Memory B cell (primary cell): ENCODE data around the gene LAMTOR3.

Source experiments
- ATAC-seq: fragments of 150-1000 bp; cut with Tn5 transposase; 2 replicates; pipeline ENCODE4 v1.10.0; 2021; ENCODE audit warnings: low read depth, mild to moderate bottlenecking, moderate library complexity
- DNase-seq, 2 donors: peaks; one replicate each; pipeline ENCODE4 v3.0.0; 2022; ENCODE audit warnings: low spot score in 2 of 2
- H3K27ac Mint-ChIP-seq: one replicate; pipeline ENCODE4 v1.8.0; 2022; ENCODE audit warnings: mild to moderate bottlenecking, moderate library complexity, mixed read lengths
- H3K27me3 Mint-ChIP-seq: one replicate; pipeline ENCODE4 v1.8.0; 2022; ENCODE audit warnings: mixed read lengths
- H3K36me3 Mint-ChIP-seq: one replicate; pipeline ENCODE4 v1.8.0; 2022; ENCODE audit warnings: mild to moderate bottlenecking, mixed read lengths
- H3K4me1 Mint-ChIP-seq: one replicate; pipeline ENCODE4 v1.8.0; 2022; ENCODE audit warnings: mixed read lengths
- H3K4me3 Mint-ChIP-seq: one replicate; pipeline ENCODE4 v1.8.0; 2022; ENCODE audit warnings: mild to moderate bottlenecking, moderate library complexity, mixed read lengths
- H3K9me3 Mint-ChIP-seq: one replicate; pipeline ENCODE4 v1.8.0; 2022; ENCODE audit warnings: mixed read lengths

The LAMTOR3 gene

GRCh38 chr4:99853190-99853589 is 41.0 kb downstream of the LAMTOR3 start:
- Mint-ChIP-seq H3K36me3 (peaks cover 18% of the 10 kb centered on the region), H3K27ac (peak overlapping the region; percentile 56), H3K4me3 (no peak overlapping the region), H3K27me3 (no peaks in the 10 kb centered on the region), H3K4me1 (peaks cover 40% of the 10 kb centered on the region), H3K9me3 (no peaks in the 10 kb centered on the region)
- DNase-seq (no peak), ATAC-seq (no peak)

- Mint-ChIP-seq H3K9me3 (no peaks in the 10 kb centered on the region), H3K4me3 (no peak overlapping the region), H3K27ac (peak overlapping the region; percentile 56), H3K4me1 (peaks cover 42% of the 10 kb centered on the region), H3K36me3 (peaks cover 18% of the 10 kb centered on the region), H3K27me3 (no peaks in the 10 kb centered on the region)
- no peak for DNase-seq
- no peak for ATAC-seq
Measured at GRCh38 chr4:99852199-99852749, 42.0 kb downstream of the LAMTOR3 start.

DNA sequence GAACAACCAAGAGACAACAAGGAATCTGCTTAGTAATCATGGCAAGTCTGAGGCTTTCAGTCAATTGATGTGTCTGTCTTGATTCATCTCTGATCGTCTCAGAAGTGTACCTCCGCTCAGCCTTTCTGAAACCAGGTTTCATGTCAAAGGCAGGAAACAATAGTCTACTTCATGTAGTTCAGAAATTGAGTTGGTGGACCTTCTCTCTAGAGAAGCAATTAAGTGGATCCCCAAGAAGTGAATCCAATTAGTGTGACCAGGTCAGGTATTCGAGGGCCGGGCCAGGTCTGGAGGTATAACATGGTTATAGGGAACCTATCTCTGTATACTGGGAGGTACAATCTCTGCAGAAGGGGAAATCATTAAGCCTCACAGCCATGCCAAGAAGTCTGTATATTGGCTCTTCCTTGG is 45.6 kb downstream of the LAMTOR3 start:
- H3K36me3 Mint-ChIP-seq: peaks cover 4% of the 10 kb centered on the region
- DNase-seq: no peak

DNA sequence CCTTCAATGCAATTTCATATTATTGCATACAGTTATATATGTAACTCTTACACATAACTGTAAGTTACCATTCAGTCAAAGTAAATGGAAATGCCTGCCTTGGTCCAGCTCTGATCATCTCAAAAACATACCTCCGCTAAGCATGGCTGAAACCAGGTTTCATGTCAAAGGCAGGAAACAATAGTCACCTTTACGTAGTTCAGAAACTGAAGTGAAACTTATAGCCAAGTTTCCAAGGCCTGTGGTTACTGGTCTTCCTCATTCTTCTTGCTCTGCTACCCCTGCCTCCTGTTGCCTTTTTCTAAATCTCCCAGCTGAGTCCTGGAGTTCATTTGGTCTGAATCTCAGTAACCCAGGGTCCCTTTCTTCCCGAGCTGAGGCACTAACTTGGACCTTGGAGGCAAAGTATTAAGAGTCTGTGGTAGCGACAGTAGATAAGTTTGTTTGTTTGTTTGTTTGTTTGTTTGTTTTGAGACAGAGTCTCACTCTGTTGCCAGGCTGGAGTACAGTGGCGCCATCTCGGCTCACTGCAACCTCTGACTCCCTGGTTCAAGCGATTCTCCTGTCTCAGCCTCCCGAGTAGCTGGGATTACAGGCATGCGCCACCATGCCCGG is 46.8 kb downstream of the LAMTOR3 start:
- no peaks in the 10 kb centered on the region for H3K9me3 Mint-ChIP-seq
- peak overlapping the region; percentile 16 for H3K4me3 Mint-ChIP-seq
- peak; percentile 18 to 55 for DNase-seq
- peak overlapping the region; percentile 85 for H3K27ac Mint-ChIP-seq
- peaks cover 8% of the 10 kb centered on the region for H3K36me3 Mint-ChIP-seq
- H3K27me3 Mint-ChIP-seq: no peaks in the 10 kb centered on the region
- peak; percentile 86 for ATAC-seq
- peaks cover 40% of the 10 kb centered on the region for H3K4me1 Mint-ChIP-seq

More for the DNA sequence above, 45.6 kb downstream of the LAMTOR3 start:
- peak overlapping the region; percentile 85 for H3K27ac Mint-ChIP-seq
- H3K9me3 Mint-ChIP-seq: no peaks in the 10 kb centered on the region
- peaks cover 37% of the 10 kb centered on the region for H3K4me1 Mint-ChIP-seq
- no peak for ATAC-seq
- no peaks in the 10 kb centered on the region for H3K27me3 Mint-ChIP-seq
- H3K4me3 Mint-ChIP-seq: no peak overlapping the region

DNA sequence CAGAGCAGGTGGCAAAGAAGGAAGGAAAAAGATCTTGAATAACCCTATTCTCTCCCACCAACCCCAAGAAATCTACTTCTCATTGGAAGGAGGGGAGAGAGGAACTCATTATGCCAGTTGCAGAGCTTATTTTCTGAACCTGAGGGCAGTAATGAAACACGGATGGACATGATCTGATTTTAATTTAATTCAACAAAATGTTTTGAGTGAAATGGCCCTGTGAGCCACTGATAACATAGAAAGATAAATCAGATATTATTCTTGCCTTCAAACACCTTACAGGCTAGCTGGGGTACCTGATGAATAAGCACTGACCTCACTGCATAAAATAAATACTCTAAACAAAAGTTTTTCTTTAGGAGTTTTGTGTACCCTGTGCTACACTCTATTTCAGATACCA is 47.3 kb downstream of the LAMTOR3 start:
- no peak for ATAC-seq
- H3K4me3 Mint-ChIP-seq: no peak overlapping the region
- no peak for DNase-seq
- H3K27me3 Mint-ChIP-seq: no peaks in the 10 kb centered on the region
- peaks cover 39% of the 10 kb centered on the region for H3K4me1 Mint-ChIP-seq
- peaks cover 13% of the 10 kb centered on the region for H3K36me3 Mint-ChIP-seq
- no peaks in the 10 kb centered on the region for H3K9me3 Mint-ChIP-seq
- H3K27ac Mint-ChIP-seq: peak overlapping the region; percentile 85

DNA sequence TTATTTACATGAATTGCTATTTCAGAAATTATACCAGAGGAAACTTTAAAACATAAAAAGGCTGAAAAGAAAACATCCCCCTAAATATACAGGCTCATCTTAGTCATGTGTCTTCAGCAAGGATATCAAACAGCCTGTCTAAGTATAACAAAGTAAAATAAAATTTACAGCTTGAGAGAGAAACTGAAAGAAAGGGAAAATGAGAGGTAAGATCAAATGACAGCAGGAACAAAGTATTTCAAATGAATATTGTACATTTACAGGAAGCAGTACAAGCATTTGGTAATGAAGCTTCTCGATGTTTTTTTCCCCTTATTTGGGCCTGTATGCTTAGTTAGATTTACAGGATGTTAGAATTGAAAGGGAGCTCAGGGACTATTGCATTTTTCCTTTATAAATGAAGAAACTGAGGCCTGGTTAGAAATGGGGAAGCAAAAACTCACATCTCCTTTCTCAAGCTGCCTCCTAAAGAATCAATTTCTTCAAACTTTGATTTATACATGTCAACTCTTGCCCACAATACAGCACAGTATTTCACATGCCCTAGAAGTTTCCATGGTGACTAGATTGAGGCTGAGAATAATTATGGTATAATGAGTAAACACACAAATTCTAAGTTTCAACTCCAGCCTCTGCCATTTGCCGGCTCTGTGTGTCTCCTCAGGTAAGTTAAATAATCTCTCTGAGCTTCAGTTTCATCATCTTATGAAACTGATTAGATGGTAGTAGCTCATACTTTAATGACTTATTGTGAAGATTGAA is 48.3 kb downstream of the LAMTOR3 start:
- H3K36me3 Mint-ChIP-seq: peaks cover 22% of the 10 kb centered on the region

GRCh38 chr4:99845179-99845578 is 49.0 kb downstream of the LAMTOR3 start:
- ATAC-seq (no peak), DNase-seq (no peak)
- Mint-ChIP-seq H3K9me3 (no peaks in the 10 kb centered on the region), H3K4me1 (peaks cover 34% of the 10 kb centered on the region), H3K27ac (peak overlapping the region; percentile 85), H3K27me3 (no peaks in the 10 kb centered on the region), H3K36me3 (peaks cover 23% of the 10 kb centered on the region), H3K4me3 (no peak overlapping the region)

More for the DNA sequence above, 48.3 kb downstream of the LAMTOR3 start:
- H3K4me1 Mint-ChIP-seq: peaks cover 35% of the 10 kb centered on the region
- no peak for DNase-seq
- H3K9me3 Mint-ChIP-seq: no peaks in the 10 kb centered on the region
- H3K4me3 Mint-ChIP-seq: no peak overlapping the region
- H3K27ac Mint-ChIP-seq: peak overlapping the region; percentile 85
- H3K27me3 Mint-ChIP-seq: no peaks in the 10 kb centered on the region
- no peak for ATAC-seq

- Mint-ChIP-seq H3K4me1 (peaks cover 32% of the 10 kb centered on the region), H3K27ac (no peak overlapping the region)
Measured at GRCh38 chr4:99844048-99844447, 50.2 kb downstream of the LAMTOR3 start.

GRCh38 chr4:99843413-99843812 is 50.8 kb downstream of the LAMTOR3 start:
- Mint-ChIP-seq H3K4me1 (peaks cover 29% of the 10 kb centered on the region), H3K4me3 (no peak overlapping the region), H3K27me3 (no peaks in the 10 kb centered on the region), H3K9me3 (no peaks in the 10 kb centered on the region), H3K36me3 (peaks cover 34% of the 10 kb centered on the region), H3K27ac (no peak overlapping the region)
- ATAC-seq (no peak), DNase-seq (no peak)

More at GRCh38 chr4:99844048-99844447, 50.2 kb downstream of the LAMTOR3 start:
- ATAC-seq (no peak), DNase-seq (no peak)
- H3K9me3 Mint-ChIP-seq: no peaks in the 10 kb centered on the region
- no peak overlapping the region for H3K4me3 Mint-ChIP-seq
- peaks cover 29% of the 10 kb centered on the region for H3K36me3 Mint-ChIP-seq
- no peaks in the 10 kb centered on the region for H3K27me3 Mint-ChIP-seq

GRCh38 chr4:99841129-99841528 is 53.1 kb downstream of the LAMTOR3 start:
- no peaks in the 10 kb centered on the region for H3K27me3 Mint-ChIP-seq
- no peak overlapping the region for H3K4me3 Mint-ChIP-seq
- H3K36me3 Mint-ChIP-seq: peaks cover 42% of the 10 kb centered on the region
- H3K9me3 Mint-ChIP-seq: no peaks in the 10 kb centered on the region
- ATAC-seq: no peak
- peak overlapping the region; percentile 87 for H3K27ac Mint-ChIP-seq
- peaks cover 27% of the 10 kb centered on the region for H3K4me1 Mint-ChIP-seq
- no peak for DNase-seq

DNA sequence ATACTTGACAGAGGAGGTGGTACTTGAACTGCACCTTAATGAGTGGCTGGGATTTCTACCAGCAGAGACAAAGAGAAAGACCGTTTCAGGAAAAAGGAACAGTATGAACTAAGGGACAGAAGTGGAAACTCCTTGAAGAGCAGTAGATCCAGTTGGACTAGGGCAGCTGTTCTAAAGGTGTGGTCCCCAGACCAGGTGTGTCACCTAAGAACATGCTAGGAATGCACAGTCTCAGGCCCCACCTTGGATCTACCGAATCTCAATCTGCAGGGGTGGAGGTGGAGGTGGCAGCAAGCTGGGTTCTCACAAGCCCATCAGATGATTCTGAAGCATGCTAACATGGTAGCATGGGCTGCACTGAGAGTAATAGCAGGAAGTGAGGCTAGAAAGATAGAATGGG is 55.3 kb downstream of the LAMTOR3 start:
- Mint-ChIP-seq H3K4me1 (peaks cover 23% of the 10 kb centered on the region), H3K9me3 (no peaks in the 10 kb centered on the region)
- DNase-seq: no peak

DNA sequence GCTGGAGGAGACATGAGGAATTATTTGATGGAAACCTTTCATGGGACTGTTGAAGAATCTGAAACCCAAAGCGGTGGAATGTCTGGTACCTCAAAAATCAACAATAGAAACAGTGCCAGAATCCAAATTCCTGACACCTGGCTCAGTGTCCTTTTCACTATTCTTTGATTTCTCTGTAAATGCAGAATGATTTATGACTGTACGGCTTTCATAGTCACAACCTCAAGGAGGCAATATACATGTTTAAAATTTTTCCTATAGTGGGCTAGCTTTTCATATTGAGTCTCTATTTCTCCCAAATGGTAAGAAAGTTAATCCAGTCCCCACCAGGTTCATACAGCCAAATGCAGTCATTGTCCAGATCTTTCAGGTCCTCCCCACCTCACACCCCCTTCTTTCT is 58.3 kb downstream of the LAMTOR3 start:
- peaks cover 35% of the 10 kb centered on the region for H3K36me3 Mint-ChIP-seq
- peaks cover 28% of the 10 kb centered on the region for H3K4me1 Mint-ChIP-seq
- ATAC-seq: no peak
- H3K9me3 Mint-ChIP-seq: no peaks in the 10 kb centered on the region
- no peak overlapping the region for H3K27ac Mint-ChIP-seq
- no peak for DNase-seq
- no peaks in the 10 kb centered on the region for H3K27me3 Mint-ChIP-seq
- no peak overlapping the region for H3K4me3 Mint-ChIP-seq

More for the DNA sequence above, 55.3 kb downstream of the LAMTOR3 start:
- peak overlapping the region; percentile 36 for H3K27ac Mint-ChIP-seq
- no peak for ATAC-seq
- H3K27me3 Mint-ChIP-seq: no peaks in the 10 kb centered on the region
- H3K4me3 Mint-ChIP-seq: no peak overlapping the region
- peaks cover 45% of the 10 kb centered on the region for H3K36me3 Mint-ChIP-seq

DNA sequence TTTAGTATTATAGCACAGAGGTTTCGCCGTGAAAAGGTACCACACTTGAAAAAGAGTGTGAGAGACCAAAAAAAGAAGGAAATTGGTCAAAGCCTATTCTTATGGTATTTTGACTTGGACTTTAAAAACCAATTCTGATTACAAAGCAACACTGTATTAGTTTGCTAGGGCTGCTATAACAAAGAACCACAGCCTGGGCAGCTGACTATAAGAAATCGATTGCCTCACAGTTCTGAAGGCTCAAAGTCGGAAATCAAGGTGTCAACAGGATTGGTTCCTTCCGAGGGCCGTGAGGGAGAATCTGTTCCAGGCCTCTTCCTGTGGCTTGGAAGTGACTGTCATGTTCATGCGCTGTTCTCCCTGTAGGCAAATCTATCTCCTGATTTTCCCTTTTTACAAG is 59.7 kb downstream of the LAMTOR3 start:
- Mint-ChIP-seq H3K4me3 (no peak overlapping the region), H3K36me3 (peaks cover 36% of the 10 kb centered on the region), H3K27ac (no peak overlapping the region), H3K27me3 (no peaks in the 10 kb centered on the region), H3K9me3 (no peaks in the 10 kb centered on the region), H3K4me1 (peaks cover 30% of the 10 kb centered on the region)
- no peak for DNase-seq
- no peak for ATAC-seq

DNA sequence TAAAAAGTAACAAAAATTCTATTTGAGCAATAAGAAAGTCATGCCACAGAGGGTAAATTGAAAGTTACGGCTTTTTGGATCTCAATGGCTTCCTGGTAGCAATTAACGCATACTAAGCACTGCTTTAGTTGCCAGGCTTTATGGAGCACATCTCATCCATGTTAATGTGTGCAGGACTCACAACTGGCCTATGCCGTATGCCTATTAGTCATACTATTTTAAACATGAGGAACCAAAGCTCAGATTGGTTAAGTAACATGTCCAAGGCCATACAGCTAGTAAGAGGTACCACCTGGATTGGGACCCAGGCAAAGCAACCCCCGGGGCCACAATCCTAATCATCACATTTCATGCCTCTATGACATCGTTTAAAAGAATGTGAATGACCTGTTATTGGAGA is 60.5 kb downstream of the LAMTOR3 start:
- Mint-ChIP-seq H3K36me3 (peaks cover 29% of the 10 kb centered on the region), H3K27me3 (no peaks in the 10 kb centered on the region), H3K27ac (no peak overlapping the region), H3K4me3 (no peak overlapping the region), H3K4me1 (peaks cover 30% of the 10 kb centered on the region), H3K9me3 (no peaks in the 10 kb centered on the region)
- ATAC-seq (no peak), DNase-seq (no peak)
